GM21515 (cell line): ENCODE measurements around the gene F8A2.
"Not testable (repeated sequence)": the region's sequence is repeated elsewhere in the genome, so short reads cannot be mapped to it uniquely, and the experiment has no call there.

Source experiments
- ATAC-seq: cut with Tn5 transposase; IDR thresholded peaks from one replicate; pipeline ENCODE4 v1.9.1; 2021; ENCODE audit not compliant: unreplicated experiment

The F8A2 gene

GRCh38 chrX:155381843-155382528 lies at the start of gene F8A2:
Gene F8A2 (plus strand): TSS chrX:155382095. CDS start chrX:155382115, 20 bp downstream.
- peak; percentile 81 for ATAC-seq

DNA sequence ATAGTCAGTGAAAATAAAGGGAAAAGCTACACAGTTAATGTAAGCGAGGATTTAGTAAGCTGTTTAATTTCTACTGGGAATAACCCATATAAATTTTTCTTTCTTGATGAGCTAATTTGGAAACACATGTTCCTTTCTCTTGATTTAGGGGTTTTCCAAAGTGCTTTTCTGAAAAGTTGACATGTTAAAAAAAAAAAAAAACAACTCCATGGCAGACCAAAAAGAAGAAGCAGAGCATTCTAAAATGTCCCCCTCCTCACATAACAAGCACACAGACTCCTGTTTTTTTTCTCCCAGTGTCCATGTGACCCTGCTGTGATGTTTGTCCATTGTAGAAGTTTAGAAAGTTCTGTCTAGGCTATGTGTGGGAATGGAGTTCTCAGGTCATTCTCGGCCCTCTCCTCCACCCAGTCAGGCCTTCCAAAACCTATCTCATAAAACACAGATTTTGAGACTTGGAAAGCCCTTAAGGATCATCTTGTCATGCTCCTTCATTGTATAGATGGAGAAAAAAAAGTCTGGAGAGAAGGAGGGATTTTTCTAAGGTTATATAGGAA lies 48.3 kb upstream of the F8A2 start:
- no peak for ATAC-seq

- ATAC-seq: peak; percentile 64
These were observed 47.2 kb upstream of the F8A2 start, which contains the start of gene CLIC2 for GRCh38 chrX:155334486-155335336. Gene CLIC2 (minus strand): TSS chrX:155334614. CDS start chrX:155334427, 187 bp downstream.

GRCh38 chrX:155335337-155335712 lies 46.6 kb upstream of the F8A2 start:
- ATAC-seq: not testable (repeated sequence)

DNA sequence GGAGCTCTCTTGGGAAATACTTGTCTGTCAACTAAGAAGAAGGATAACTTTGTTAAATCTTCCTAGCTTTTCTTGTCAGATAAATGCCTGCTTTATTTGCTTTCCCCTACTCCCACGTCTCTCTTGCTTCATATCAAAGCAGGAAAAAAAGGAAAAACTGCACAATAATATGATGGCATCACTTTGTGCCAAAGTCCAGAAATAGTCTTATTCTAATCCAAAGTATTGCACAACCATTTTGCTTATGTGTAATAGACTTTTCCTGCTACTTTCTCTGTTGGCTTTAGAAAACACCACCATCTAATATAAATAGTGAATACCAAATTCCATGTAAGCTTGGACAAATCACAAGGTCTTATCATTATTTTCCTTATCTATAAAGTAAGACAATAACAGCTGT lies 36.2 kb upstream of the F8A2 start:
- ATAC-seq: not testable (repeated sequence)

DNA sequence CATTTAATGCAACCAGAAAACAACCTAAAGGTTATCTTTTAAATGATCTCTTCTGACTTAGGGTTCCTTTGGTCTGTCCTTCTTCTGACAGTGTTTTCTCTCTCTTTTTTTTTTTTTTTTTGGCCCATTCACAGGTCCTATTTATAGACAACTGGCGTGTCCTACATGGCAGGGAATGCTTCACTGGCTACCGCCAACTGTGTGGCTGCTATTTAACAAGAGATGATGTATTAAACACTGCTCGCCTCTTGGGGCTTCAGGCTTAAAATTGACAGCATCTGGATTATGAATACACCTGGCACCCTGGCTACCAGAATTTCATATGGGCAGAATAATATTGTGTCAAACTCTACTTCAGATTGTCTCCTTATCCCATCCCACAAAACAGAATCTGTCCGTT lies 32.4 kb upstream of the F8A2 start:
- ATAC-seq: not testable (repeated sequence)

- ATAC-seq: not testable (repeated sequence)
These were observed 18.2 kb upstream of the F8A2 start for GRCh38 chrX:155363712-155364111.

GRCh38 chrX:155373777-155374458 lies 8.0 kb upstream of the F8A2 start:
- peak; percentile 64 for ATAC-seq

GRCh38 chrX:155379802-155380201 lies 2.1 kb upstream of the F8A2 start:
- not testable (repeated sequence) for ATAC-seq

- ATAC-seq: peak; percentile 52
These were observed 653 bp downstream of the F8A2 start for GRCh38 chrX:155382529-155382967.

DNA sequence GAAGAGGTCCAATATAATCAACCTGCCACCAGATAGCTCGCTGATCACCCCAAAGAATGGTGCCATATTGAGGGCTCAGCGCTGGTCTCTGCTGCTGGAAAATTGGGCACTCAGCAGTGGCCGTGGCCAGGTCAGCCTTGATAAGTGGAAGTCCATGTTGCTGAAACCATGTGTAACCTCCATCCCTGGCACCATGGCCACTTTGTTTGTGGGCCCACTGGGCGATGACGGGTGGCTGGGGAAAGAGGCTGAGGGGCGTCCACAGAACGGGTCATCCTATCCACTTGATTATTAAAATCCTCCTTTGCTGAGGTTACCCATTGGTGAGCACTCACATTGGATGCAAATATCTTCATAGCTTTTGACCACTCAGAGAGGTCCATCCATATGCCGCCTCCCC lies 7.7 kb downstream of the F8A2 start:
- no peak for ATAC-seq

GRCh38 chrX:155394747-155395276 lies 12.9 kb downstream of the F8A2 start:
- ATAC-seq: not testable (repeated sequence)

DNA sequence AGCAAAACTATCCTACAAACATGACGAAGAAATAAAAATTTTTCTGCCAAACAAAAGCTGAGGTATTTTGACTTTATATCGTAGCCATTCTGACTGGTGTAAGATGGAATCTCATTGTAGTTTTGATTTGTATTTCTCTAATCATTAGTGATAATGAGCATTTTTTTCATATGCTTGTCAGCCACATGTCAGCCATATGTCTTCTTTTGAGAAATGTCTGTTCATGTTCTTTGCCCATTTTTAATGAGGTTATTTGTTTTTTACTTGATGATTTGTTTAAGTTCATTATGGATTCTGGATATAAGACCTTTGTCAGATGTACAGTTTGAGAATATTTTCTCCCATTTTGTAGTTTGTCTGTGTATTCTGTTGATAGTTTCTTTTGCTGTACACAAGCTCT lies 24.5 kb downstream of the F8A2 start:
- ATAC-seq: no peak

- no peak for ATAC-seq
These were observed 35.9 kb downstream of the F8A2 start for GRCh38 chrX:155417769-155418168.
